GM12891 (cell line): ENCODE data around the gene GABRA6.

Source experiments
- POLR2A ChIP-seq: IDR thresholded peaks from 2 replicates; pipeline ENCODE4 v1.6.1; 2011; ENCODE audit warnings: low read depth, low read length, control low read depth
- POLR2AphosphoS5 ChIP-seq: IDR thresholded peaks from 2 replicates; pipeline ENCODE4 v1.6.1; 2011; ENCODE audit warnings: low read depth, low read length, control low read depth

GRCh38 chr5:161697001-161697400, 11.5 kb downstream of the GABRA6 start:
- TF ChIP-seq POLR2A, result no peak
- no peak for TF ChIP-seq POLR2AphosphoS5
